Measurements from ENCODE around the gene PRAMEF14.
"Not testable (repeated sequence)": the region's sequence is repeated elsewhere in the genome, so short reads cannot be mapped to it uniquely, and the experiment has no call there.

DNA sequence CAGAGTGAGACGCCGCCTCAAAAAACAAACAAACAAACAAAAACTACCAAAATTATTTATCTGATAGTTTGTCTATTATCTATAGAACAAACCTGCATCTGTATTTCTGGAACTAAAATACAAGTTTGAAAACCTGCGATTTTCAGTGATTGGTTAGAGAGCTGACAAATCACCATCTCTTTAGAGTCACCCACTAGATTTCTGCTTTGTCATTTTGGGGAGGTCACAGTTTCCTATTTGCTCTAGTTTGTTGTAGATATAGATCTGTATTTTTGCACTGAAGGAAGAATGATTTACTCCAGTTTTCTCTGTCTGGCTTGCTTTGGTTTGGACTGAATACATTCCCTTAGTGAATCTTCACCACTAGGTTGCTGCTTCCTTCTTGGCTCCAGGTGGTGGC lies 19.6 kb upstream of the PRAMEF14 start:
- TF ChIP-seq, protein P1, sequence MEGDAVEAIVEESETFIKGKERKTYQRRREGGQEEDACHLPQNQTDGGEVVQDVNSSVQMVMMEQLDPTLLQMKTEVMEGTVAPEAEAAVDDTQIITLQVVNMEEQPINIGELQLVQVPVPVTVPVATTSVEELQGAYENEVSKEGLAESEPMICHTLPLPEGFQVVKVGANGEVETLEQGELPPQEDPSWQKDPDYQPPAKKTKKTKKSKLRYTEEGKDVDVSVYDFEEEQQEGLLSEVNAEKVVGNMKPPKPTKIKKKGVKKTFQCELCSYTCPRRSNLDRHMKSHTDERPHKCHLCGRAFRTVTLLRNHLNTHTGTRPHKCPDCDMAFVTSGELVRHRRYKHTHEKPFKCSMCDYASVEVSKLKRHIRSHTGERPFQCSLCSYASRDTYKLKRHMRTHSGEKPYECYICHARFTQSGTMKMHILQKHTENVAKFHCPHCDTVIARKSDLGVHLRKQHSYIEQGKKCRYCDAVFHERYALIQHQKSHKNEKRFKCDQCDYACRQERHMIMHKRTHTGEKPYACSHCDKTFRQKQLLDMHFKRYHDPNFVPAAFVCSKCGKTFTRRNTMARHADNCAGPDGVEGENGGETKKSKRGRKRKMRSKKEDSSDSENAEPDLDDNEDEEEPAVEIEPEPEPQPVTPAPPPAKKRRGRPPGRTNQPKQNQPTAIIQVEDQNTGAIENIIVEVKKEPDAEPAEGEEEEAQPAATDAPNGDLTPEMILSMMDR (IDR thresholded peaks at IDR 0.05), result not testable (repeated sequence)
- TF ChIP-seq POLR2A (IDR thresholded peaks at IDR 0.05), result not testable (repeated sequence)
